ENCODE data around the gene PARVA. TPM values are rescaled to one million over a fixed set of nuclear protein-coding genes. Genes with fewer than 3 reads are reported as not detected.

PARVA gene
- total RNA-seq, 1 donor from 2014 or later, result 75.4 TPM

- DNase-seq, result no peak
- H3K4me3 ChIP-seq, result no peak overlapping the region
- H3K27me3 ChIP-seq (ENCODE audit: low read depth), result no peaks in the 10 kb centered on the region
- H3K27ac ChIP-seq (replicated peaks), result no peak overlapping the region
- TF ChIP-seq CTCF (IDR thresholded peaks at IDR 0.05; ENCODE audit: borderline replicate concordance), result no peak
- H3K36me3 ChIP-seq, result no peaks in the 10 kb centered on the region
- no peaks in the 10 kb centered on the region for H3K9me3 ChIP-seq (replicated peaks)
- intact Hi-C loops (cut with micrococcal nuclease), result no loop called here
- H3K4me1 ChIP-seq, result peaks cover 38% of the 10 kb centered on the region
Measured at GRCh38 chr11:12441231-12441861, 64.0 kb downstream of the PARVA start.

- TF ChIP-seq CTCF (IDR thresholded peaks at IDR 0.05; ENCODE audit: borderline replicate concordance), result no peak
- Histone ChIP-seq H3K27ac (replicated peaks) (no peak overlapping the region), H3K36me3 (no peaks in the 10 kb centered on the region), H3K4me1 (peaks cover 44% of the 10 kb centered on the region), H3K9me3 (replicated peaks) (no peaks in the 10 kb centered on the region), H3K27me3 (ENCODE audit: low read depth) (no peaks in the 10 kb centered on the region), H3K4me3 (no peak overlapping the region)
- intact Hi-C loops (cut with micrococcal nuclease), result no loop called here
- no peak for DNase-seq
Measured at GRCh38 chr11:12444601-12445000, 67.2 kb downstream of the PARVA start.

GRCh38 chr11:12445001-12445400, 67.6 kb downstream of the PARVA start:
- H3K9me3 ChIP-seq (replicated peaks), result no peaks in the 10 kb centered on the region
- no peak overlapping the region for H3K27ac ChIP-seq (replicated peaks)
- DNase-seq, result no peak
- TF ChIP-seq CTCF (IDR thresholded peaks at IDR 0.05; ENCODE audit: borderline replicate concordance), result no peak
- H3K4me1 ChIP-seq, result peaks cover 43% of the 10 kb centered on the region
- no peak overlapping the region for H3K4me3 ChIP-seq
- intact Hi-C loops (cut with micrococcal nuclease), result no loop called here
- no peaks in the 10 kb centered on the region for H3K27me3 ChIP-seq (ENCODE audit: low read depth)
- H3K36me3 ChIP-seq, result no peaks in the 10 kb centered on the region

GRCh38 chr11:12446863-12447262, 69.5 kb downstream of the PARVA start:
- Histone ChIP-seq H3K4me1 (peaks cover 53% of the 10 kb centered on the region), H3K36me3 (no peaks in the 10 kb centered on the region), H3K27ac (replicated peaks) (no peak overlapping the region), H3K27me3 (ENCODE audit: low read depth) (no peaks in the 10 kb centered on the region), H3K4me3 (no peak overlapping the region), H3K9me3 (replicated peaks) (no peaks in the 10 kb centered on the region)
- intact Hi-C loops (cut with micrococcal nuclease), result no loop called here
- no peak for DNase-seq
- no peak for TF ChIP-seq CTCF (IDR thresholded peaks at IDR 0.05; ENCODE audit: borderline replicate concordance)

GRCh38 chr11:12448131-12448939, 71.0 kb downstream of the PARVA start:
- intact Hi-C loops (cut with micrococcal nuclease), result no loop called here
- TF ChIP-seq CTCF (IDR thresholded peaks at IDR 0.05; ENCODE audit: borderline replicate concordance), result no peak
- Histone ChIP-seq H3K9me3 (replicated peaks) (no peaks in the 10 kb centered on the region), H3K36me3 (no peaks in the 10 kb centered on the region), H3K27ac (replicated peaks) (no peak overlapping the region), H3K4me3 (no peak overlapping the region), H3K27me3 (ENCODE audit: low read depth) (no peaks in the 10 kb centered on the region), H3K4me1 (peaks cover 68% of the 10 kb centered on the region)
- no peak for DNase-seq
